COLO829 (cell line): ENCODE measurements around the gene SPTBN5.

Experiments
- DNase-seq: peaks from one replicate; pipeline ENCODE4 v3.0.0; 2012; ENCODE audit warnings: low spot score

Gene SPTBN5

DNA sequence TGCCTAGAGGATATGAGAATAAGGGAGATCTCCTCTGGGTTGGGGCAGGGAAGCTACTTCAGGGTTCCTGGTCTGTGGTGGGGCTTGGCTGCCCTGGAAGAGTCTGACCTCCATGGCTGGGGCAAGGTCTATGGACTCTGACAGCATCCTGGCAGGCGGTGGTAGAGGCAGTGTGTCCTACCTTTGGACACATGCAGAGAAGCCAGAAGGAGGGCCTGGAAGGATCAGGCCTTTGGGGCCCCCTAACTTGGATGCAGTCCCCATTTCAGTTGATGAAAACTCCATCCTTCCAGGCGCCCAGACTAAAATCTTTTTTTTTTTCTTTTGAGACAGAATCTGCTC, 10.4 kb downstream of the SPTBN5 start:
- DNase-seq: no peak

GRCh38 chr15:41882689-41883483, 11.0 kb downstream of the SPTBN5 start:
- no peak for DNase-seq

DNA sequence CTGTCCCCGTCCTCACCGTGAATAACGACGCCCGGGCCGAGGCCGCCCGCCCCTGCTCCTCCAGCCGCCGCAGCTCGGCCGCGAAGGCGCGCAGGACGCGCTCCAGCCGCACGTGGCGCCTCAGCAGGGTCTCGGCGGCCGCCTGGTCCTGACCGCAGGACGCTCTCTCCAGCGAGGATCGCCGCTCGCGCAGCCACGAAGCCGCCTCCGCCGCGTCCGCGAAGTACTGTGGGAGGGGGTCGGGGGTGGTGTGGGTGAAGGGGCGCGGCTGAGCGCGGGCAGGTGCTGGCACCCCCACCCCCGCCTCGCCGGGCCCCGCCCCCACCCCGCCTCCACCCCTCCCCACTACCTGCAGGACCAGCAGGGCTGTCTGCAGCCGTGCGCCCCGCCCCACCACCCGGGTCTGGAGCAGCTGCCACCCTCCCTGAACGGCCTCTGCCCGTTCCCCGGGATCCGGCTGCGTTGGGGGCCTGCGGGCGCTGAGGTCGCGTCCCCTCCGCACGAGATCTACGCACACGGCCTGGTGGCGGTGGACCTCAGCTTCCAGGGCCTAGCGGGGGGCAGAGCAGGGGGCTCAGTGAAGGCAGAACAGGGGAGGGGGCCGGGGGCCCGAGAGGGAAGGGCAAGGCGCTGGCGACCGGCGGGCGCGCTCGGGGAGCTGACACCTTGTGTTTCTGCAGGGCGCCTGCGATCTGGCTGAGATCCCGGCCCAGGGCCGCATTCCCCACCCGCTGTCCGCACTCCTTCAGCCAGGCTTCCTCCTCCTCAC, 11.7 kb downstream of the SPTBN5 start:
- DNase-seq: no peak

DNA sequence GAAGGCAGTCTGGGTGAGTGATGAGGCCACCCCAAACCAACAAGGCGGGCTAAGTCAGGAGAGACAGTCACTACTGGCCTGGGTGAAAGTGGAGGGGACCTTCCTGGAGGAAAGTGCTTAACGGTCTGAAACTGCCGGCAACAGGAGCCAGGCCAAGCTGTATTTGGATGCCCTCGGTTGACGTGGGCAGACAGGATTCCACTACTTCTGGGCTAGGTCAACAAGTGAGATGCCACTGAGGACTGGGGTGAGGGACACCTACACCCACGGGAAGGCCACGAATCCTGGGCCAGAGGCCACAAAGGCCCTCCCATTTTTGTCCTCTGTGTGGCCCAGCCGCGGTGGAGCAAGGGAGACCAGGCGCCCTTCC, 12.3 kb downstream of the SPTBN5 start:
- no peak for DNase-seq

- DNase-seq: no peak
Observed at GRCh38 chr15:41881086-41881485, 12.8 kb downstream of the SPTBN5 start.

- no peak for DNase-seq
Observed at GRCh38 chr15:41880156-41880877, 13.5 kb downstream of the SPTBN5 start.

GRCh38 chr15:41879321-41879845, 14.5 kb downstream of the SPTBN5 start:
- DNase-seq: no peak

GRCh38 chr15:41878355-41878699, 15.5 kb downstream of the SPTBN5 start:
- DNase-seq: no peak

DNA sequence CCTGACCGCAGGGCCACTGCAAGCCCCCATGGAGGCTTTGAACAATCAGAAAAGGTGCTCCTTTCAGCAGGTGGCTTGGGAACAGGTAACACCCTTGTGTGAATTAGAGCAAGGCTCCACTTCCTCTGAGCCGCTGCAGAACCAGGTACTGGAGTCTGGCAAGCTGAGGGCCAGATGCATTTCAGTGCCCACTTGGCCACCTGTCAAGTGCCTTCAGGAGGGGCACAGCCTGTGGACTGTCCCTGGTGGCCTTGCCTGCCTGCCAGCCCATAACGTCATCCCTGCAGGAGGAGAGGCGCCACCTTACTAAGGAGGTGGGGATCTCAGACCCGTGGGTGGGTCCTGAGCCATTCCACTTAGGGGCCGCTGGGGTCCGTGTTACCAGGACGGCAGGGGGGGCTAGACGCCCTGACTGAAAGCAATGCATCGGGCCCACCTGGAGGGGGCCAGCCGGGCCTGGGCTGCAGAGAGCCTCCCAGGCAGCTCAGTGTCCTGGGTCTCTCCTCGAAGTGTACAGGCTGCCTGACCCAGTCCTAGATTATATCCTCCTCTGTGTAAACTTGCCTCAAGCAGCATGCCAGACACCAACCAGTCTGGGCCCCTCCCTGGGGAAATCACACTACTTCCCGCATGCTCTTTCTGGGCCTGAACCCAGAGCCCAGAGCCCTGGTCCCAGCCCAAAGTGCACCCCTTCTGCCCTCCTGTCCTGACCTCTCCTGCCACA, 16.1 kb downstream of the SPTBN5 start:
- DNase-seq: no peak

GRCh38 chr15:41876689-41877088, 17.2 kb downstream of the SPTBN5 start:
- DNase-seq: no peak

DNA sequence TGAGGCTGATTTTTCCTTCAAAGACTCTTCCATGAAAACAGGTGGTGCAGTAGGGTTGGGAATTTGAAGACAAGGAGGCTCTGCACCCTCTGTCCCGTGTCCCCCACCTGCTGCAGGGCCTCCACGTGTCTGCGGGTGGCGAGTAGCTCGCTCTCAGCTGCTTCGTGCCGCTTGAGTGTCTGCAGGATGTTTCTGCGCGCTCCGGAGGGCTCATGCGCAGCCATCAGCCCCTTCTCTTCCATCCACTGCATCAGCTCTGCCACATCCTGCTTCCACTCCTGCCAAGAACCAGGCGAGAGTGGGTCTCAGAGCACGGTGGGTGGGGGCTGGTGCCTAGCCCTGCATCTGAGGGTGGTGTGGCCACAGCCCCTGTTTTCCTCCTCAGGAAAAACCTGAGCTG, 17.8 kb downstream of the SPTBN5 start:
- DNase-seq: no peak

DNA sequence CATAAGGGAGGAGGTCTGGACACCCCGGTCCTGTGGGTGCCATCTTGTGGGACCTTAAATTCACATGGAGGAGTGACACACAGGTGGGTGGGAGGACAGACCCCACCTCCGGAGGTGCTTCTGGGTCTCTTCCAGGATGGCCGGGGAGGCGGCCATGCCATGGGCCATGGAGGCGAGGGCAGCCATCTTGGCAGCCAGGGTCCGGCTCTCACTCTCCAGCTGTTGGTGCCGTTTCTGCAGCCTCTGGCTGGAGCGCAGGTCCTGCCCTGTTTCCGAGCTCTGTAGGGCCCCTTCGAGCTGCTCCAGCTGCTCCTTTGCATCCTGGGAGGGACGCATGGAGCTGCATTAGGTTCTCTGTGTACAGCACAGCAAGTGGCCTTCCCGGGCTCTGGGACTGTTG, 19.1 kb downstream of the SPTBN5 start:
- DNase-seq: no peak

DNA sequence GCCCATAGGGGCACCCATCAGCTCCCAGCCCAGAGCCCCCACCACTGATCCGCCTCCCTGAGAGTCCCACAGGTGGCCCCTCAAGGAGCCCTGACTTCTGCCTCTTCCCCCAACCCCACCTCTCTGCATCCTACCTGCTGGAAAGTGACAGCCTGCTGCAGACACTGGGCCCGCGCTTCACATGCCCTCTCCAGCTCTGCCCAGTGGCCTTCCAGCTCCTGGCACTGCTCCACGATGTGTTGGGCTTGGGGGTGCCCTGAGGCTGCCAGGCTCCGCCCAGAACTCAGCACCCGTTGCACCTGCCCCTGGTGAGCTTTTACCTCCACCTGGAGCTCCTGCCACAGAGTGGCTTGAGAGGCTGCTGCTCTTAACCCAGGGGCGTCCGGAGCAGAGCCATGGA, 20.1 kb downstream of the SPTBN5 start:
- no peak for DNase-seq

DNA sequence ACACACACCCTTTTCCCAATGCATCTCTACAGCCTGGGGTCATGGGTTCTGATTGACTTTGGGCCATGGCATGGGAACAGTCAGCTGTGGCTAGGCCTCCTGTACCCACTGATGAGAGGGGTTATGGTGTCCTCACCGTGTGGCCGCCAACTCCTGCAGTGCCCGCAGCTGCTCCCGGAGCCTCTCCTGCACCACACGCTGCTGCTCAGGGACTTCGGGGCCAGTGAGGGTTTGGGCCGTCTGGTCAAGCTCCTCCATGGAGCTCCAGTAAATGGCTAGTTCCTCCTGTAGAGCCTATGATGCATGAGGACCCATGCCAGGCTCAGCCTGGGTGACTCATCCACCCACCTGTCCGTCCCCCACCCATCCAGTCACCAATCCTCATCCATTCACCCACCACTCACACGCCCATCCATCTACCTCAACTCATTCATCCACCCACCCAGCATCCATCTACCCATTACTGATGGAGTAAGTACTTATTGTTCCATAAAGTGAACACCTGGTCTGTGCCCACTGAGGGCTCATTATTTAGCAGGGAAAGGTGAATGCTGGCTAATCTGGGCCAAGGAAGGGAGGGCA, 21.6 kb downstream of the SPTBN5 start:
- no peak for DNase-seq

DNA sequence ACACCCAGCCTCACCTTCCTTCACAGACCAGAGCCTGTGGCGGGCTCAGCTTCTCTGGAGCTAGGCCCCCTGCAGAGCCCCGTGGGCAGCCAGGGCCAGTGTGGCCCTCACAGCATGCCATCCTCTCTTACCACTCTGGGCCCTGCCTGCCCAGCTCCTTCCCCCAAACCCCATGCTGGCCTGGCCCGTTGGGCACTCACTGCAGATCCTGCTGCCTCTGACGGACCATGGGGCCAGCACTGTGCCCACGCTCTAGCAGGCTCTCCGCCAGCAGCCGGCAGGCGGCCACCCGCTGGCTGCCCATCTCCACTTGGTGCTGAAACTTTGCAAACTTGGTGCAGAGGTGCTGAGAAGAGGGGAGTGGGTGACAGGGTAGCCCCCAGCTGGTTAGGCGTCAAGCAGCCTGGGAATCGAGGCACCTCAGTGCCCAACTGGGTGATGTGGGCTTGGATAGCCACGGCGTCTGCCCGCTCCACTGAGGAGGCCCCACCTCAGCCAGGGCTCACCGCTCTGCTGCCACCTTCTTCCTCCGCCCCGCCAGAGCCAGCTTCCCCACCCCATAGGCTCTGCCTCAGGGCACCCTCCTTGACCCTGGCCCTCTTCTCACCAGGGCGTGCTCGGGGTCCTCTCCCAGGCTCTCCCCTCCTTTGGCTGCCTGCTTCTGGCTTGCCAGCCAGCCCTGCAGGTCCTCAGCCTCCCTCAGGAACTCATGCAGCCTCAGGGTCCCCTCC, 22.5 kb downstream of the SPTBN5 start:
- DNase-seq: no peak

GRCh38 chr15:41870689-41871081, 23.2 kb downstream of the SPTBN5 start:
- DNase-seq: no peak

DNA sequence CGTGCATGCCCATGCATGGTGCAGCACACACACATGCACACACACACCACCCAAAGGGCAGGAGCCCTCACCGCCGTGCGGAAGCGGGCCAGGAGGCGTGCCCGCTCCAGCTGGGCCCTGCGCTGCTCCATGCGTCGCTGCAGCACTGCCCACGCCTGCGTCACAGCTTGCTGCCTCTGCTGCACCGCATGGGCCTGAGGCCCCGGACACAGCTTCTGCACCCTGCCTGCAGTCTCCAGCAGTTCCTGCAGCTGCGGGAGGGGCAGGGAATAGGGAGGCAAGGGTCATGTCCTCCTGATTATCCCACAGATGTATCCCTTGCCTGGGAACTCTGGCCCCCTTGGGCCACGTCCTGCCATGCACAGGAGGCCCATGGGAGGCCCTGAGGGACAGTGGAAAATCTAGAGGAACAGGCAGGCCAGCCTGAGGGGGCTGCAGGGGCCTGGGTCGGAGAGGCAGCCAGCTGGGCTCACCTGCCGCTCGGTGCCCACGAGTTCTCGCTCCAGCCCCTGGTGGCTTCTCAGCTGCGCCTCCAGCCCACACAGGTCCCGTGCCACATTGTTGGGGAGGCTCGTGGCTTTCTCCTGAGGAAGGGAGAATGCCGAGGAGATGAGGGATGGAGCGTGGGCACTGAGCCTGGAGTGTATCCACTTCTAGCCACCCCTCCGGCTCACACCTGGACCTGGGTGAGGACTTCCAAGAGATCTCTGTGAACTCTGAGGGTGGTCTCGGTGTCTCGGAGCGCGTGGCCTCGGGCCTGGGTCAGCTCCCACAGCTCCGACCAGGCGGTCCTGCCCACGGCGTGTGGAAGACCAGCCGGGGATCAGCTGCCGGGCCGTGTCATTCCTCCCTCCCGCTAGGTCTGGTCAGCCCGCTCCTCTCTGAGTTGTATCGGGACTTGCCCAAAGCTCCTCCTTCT, 23.8 kb downstream of the SPTBN5 start:
- DNase-seq: no peak

DNA sequence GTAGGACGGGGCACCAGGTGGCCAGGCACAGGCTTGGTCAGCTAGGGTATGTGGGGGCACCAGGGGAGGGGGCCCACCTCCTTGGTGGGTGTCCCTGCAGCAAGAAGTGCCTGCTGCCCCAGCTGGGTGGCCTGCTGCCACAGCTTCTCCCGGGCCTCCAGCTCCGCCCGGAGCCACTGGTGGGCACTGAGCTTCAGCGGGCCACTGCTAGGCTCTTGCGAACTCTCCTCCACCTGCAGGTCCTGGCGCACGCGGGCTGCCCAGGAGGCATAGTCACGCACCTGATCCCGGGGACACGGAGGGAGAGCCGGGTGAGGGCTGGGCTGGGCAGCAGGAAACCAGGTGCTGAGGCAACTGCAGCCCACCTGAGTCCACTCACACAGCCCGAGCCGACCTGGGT, 25.5 kb downstream of the SPTBN5 start:
- DNase-seq: no peak

DNA sequence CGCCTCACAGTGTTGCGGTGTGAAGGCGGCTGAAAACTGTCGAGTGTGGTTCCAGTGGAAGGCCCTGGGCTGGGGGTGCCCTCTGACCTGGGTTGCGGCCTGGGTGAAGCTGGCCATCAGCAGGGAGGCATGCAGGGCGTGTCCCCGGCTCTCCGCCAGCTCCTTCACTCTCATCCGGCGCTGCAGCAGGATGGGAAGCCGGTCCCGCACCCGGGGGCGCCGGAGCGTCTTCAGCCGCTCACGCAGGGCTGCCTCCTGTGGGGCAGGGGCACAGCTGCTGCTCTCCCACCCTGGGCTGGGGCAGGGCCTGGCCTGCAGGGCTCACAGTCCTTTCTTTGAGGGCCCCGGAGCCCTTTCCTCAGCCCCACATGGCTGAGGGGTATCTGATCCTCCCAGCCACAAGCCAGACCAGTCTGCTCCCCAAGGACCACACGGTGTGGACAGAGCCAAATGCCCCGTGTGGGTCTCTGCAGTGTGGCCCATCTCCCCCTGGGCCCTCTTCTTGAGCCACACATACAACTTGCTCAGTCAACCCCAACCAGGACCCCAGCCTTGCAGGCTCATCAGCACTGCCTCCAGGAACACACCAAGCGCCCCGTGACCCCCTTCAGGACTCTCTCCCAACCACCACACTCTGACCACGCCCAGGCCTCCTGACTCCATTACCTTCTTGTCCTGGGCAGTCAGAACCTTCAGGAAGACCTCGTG, 26.8 kb downstream of the SPTBN5 start:
- DNase-seq: no peak
